ENCODE results near the gene POU3F3. TPM values are rescaled to one million over a fixed set of nuclear protein-coding genes. Genes with fewer than 3 reads are reported as not detected.

The POU3F3 gene
- total RNA-seq, 4 donors from 2014 or later, result not detected

DNA sequence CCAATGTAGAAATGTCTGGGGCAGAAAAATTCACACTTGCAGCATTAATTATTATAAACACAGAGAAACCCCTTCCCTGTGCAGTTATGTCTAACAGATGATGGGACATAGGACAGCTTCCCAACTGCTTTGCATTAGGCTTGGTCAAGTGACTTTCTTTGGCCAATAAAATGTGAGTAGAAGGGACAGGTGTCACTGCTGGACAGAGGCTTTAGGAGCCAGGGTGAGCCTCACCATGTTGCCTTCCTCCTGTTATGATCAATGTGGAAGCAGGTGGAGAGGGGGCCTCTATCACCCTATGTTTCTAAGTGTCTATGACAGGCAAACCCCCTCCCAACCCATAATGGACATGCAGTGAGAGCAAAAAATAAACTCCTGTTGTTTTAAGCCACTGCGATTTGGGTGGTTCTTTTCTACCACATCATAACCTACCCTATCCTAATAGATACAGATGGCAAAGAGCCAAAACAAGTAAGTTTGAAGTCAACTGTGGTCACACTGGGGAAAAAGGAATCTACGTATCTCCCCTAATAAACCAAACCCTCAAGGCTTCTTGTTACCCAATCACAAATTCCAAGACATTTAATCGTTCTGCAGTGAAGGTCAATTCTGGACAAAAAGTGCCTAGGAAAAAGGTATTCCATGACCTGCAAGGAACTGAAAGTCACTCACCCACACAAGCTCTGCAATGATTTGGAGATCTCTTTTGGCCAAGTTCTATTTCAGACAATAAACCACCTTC lies 28.6 kb upstream of the POU3F3 start:
- TF ChIP-seq, protein P1, sequence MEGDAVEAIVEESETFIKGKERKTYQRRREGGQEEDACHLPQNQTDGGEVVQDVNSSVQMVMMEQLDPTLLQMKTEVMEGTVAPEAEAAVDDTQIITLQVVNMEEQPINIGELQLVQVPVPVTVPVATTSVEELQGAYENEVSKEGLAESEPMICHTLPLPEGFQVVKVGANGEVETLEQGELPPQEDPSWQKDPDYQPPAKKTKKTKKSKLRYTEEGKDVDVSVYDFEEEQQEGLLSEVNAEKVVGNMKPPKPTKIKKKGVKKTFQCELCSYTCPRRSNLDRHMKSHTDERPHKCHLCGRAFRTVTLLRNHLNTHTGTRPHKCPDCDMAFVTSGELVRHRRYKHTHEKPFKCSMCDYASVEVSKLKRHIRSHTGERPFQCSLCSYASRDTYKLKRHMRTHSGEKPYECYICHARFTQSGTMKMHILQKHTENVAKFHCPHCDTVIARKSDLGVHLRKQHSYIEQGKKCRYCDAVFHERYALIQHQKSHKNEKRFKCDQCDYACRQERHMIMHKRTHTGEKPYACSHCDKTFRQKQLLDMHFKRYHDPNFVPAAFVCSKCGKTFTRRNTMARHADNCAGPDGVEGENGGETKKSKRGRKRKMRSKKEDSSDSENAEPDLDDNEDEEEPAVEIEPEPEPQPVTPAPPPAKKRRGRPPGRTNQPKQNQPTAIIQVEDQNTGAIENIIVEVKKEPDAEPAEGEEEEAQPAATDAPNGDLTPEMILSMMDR (IDR thresholded peaks at IDR 0.05), result no peak
- ATAC-seq (ENCODE audit: low FRiP score), result no peak
- DNase-seq (ENCODE audit: low spot score), result no peak

DNA sequence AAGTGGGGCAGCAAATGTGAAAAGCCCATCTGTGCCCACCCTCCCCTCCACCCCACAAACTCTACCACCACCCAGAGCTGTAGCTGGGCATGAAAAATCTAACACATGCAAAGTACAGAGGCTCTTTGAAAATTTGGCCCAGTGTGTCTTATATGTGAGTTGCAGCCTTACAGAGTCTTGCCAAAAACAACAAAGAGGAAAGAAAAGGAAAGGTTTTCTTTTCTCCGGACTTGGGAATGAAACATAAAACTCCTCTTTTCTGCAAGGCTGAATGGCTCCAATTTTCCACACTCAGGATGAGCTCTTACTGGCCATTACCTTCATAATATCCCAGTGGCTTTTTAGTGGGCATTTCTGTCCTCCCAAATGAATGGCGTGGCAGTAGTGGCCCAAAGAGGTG lies 27.9 kb upstream of the POU3F3 start:
- no peak for DNase-seq (ENCODE audit: low spot score)
- TF ChIP-seq, protein P1 (IDR thresholded peaks at IDR 0.05), result no peak
- ATAC-seq (ENCODE audit: low FRiP score), result no peak

DNA sequence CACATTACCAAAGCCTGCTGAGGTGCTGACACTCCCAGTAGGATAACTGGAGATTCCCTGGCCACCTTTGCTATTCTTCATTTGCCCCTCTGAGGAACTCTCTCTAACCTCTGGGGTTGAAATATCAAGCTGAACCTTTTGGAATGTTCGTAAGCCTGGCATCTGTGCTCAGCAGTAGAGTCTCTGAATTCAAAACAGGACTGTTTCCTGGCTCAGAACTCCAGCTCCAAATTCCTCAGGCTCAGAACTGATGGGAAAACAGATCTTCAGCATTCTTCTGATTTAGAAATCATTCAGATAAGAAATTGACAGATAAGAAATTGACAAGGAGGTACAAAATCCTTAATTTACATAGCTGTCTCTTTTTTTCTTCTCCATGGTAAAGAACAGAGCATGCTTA lies 22.2 kb upstream of the POU3F3 start:
- TF ChIP-seq, protein P1 (IDR thresholded peaks at IDR 0.05), result no peak
- ATAC-seq (ENCODE audit: low FRiP score) (no peak), DNase-seq (ENCODE audit: low spot score) (no peak)

DNA sequence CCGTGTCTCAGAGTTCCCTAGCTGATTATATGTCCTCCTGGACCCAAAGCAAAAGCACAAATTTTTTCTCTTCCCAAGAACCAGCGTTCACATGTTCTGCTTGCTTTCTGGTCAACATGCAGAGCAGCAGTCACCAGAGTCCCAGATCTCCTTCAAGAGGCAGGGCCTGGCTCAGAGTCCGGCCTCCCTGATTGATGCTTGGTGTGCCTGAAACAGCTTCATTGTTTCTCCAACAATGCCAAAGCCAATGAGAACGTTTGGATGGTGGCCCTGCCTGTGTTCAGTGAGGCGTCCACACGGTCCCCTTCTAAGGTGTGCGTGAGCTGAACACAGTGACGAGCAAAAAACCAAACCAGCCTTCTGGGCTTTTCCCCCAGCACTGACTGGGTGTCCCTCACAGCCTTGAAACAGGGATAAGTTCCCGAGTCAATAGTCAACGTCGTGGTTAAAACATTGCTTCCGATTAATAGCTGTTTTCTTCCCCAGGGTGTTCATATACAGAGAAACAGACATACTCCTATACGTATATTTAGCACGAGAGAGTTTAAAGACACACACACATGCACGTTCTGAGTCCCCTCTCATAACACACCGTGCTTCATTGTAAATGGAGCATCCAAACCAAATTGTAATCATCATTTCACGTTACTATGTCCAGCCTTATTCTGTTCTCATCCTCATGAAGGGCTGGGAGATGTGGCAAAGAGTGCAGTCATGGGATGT lies 19.3 kb upstream of the POU3F3 start:
- no peak for ATAC-seq (ENCODE audit: low FRiP score)
- TF ChIP-seq, protein P1 (IDR thresholded peaks at IDR 0.05), result no peak
- no peak for DNase-seq (ENCODE audit: low spot score)

DNA sequence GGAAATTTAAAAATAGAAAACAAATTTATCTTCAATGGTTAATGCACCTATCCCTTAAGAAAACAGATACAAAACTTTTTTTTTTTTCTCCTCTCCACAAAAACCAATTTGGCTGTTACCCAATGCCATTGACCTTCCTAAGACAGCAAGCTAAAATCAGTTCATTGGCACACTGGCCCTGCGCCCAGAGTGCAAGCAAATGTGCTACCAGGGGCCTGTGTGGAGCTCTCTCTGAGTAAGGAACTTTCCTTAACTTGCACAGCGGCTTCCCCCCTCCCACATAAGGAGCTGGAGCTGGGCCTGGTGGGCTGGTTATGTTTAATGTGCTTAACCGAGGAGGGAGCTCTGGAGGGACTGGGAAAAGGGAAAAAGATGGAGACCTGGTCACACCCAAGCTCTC lies 17.6 kb upstream of the POU3F3 start:
- TF ChIP-seq, protein P1 (IDR thresholded peaks at IDR 0.05), result no peak
- no peak for DNase-seq (ENCODE audit: low spot score)
- no peak for ATAC-seq (ENCODE audit: low FRiP score)

DNA sequence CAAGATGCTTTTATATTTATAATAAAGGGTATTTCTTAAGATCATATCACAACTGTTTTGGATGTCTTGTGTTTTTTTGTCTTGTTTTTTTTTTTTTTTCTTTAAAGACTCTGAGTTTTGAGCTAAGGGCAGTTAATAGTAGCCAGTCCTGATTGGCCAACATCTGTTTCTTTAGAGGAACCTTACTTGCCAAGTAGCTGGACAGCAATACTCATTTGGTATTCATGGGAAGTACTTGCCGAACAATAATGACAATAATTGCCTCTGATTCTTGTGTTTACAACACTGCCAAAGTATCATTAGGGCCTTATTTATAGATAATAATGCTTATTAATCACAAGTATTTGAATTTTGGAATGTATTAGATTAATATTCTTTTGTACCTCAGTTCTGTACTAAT lies 17.1 kb upstream of the POU3F3 start:
- TF ChIP-seq, protein P1 (IDR thresholded peaks at IDR 0.05), result no peak
- no peak for DNase-seq (ENCODE audit: low spot score)
- ATAC-seq (ENCODE audit: low FRiP score), result no peak

DNA sequence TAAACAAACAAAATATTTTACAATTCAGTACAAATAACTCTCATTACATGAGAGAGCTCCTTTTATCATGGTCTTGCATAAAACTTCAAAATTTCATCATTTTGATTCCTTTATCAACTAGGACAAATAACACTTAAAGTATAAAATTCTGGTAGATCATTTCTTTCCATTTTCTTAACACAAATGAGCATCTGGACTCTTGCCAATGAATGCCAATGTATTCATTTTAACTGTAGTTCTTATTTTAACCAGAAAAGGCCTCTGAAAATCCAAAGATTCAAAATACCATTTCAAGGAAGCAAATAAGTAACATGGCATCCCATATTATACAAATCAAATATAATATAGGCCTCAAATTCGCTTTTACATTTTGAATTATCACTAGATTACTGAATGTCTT lies 13.8 kb upstream of the POU3F3 start:
- ATAC-seq (ENCODE audit: low FRiP score) (no peak), DNase-seq (ENCODE audit: low spot score) (no peak)
- TF ChIP-seq, protein P1 (IDR thresholded peaks at IDR 0.05), result no peak

Data from omental fat pad (tissue), 4 donors.